Neural crest cell (in vitro differentiated cells): ENCODE data around the gene SEC14L1. TPM values are rescaled to one million over a fixed set of nuclear protein-coding genes. Genes with fewer than 3 reads are reported as not detected.
"Not testable (repeated sequence)": the region's sequence is repeated elsewhere in the genome, so short reads cannot be mapped to it uniquely, and the experiment has no call there.

ENCODE experiments used
- DNase-seq: peaks from one replicate; pipeline ENCODE4 v3.0.0; 2021; ENCODE audit warnings: low read depth, mixed read lengths, low spot score
- H3K27ac Mint-ChIP-seq: one replicate; pipeline ENCODE4 v1.8.0; 2021; ENCODE audit warnings: mild to moderate bottlenecking, mixed read lengths; ENCODE audit not compliant: unreplicated experiment
- H3K27me3 Mint-ChIP-seq: 2 replicates; pipeline ENCODE4 v1.8.0; 2021; ENCODE audit warnings: low read depth, mild to moderate bottlenecking, mixed read lengths
- H3K36me3 Mint-ChIP-seq: 2 replicates; pipeline ENCODE4 v1.8.0; 2021; ENCODE audit warnings: low read depth, mild to moderate bottlenecking, mixed read lengths
- H3K4me1 Mint-ChIP-seq: 2 replicates; pipeline ENCODE4 v1.8.0; 2021; ENCODE audit warnings: mixed read lengths
- H3K4me3 Mint-ChIP-seq: one replicate; pipeline ENCODE4 v1.8.0; 2021; ENCODE audit warnings: mild to moderate bottlenecking, mixed read lengths
- H3K9me3 Mint-ChIP-seq: 2 replicates; pipeline ENCODE4 v1.8.0; 2021; ENCODE audit warnings: mixed read lengths
- CTCF ChIP-seq: fragments of 200-600 bp; sonication (generic); conservative IDR thresholded peaks from 2 replicates; pipeline ENCODE4 v1.5.0; 2021; ENCODE audit warnings: antibody characterized with exemption, mild to moderate bottlenecking
- total RNA-seq: library from RNA; stranded (reverse); gene quantifications from 2 replicates; pipeline ENCODE4 v1.2.1, GENCODE V29; 2021

SEC14L1 gene
- total RNA-seq, 1 donor from 2014 or later, result 108 TPM

- no peak for TF ChIP-seq CTCF
- DNase-seq, result no peak
- H3K9me3 Mint-ChIP-seq, result no peaks in the 10 kb centered on the region
- H3K27ac Mint-ChIP-seq, result no peak overlapping the region
- H3K4me3 Mint-ChIP-seq, result no peak overlapping the region
- no peaks in the 10 kb centered on the region for H3K27me3 Mint-ChIP-seq
- peaks cover 8% of the 10 kb centered on the region for H3K36me3 Mint-ChIP-seq
- peaks cover 74% of the 10 kb centered on the region for H3K4me1 Mint-ChIP-seq
These were observed 10.4 kb downstream of the SEC14L1 start for GRCh38 chr17:77151186-77151585.

DNA sequence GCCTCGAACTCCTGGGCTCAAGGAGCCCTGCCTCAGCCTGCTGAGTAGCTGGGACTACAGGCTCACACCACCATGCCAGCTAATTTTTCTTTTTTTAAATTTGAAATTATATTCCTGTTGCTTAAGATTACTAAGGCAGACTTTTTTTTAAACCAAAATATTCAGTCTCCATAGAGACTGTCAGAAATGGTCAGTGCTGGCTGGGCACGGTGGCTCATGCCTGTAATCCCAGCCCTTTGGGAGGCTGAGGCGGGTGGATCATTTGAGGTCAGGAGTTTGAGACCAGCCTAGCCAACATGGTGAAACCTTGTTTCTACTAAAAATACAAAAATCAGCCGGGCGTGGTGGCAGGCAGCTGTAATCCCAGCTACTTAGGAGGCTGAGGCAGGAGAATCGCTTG, 11.3 kb downstream of the SEC14L1 start:
- not testable (repeated sequence) for H3K27me3 Mint-ChIP-seq, H3K9me3 Mint-ChIP-seq, DNase-seq, H3K27ac Mint-ChIP-seq, H3K36me3 Mint-ChIP-seq, H3K4me3 Mint-ChIP-seq
- H3K4me1 Mint-ChIP-seq, result peaks cover 65% of the 10 kb centered on the region

- Mint-ChIP-seq H3K36me3 (peaks cover 8% of the 10 kb centered on the region), H3K4me1 (peaks cover 57% of the 10 kb centered on the region), H3K27ac (no peak overlapping the region), H3K4me3 (no peak overlapping the region), H3K27me3 (no peaks in the 10 kb centered on the region), H3K9me3 (no peaks in the 10 kb centered on the region)
- no peak for DNase-seq
- no peak for TF ChIP-seq CTCF
These were observed 12.7 kb downstream of the SEC14L1 start for GRCh38 chr17:77153472-77153871.

DNA sequence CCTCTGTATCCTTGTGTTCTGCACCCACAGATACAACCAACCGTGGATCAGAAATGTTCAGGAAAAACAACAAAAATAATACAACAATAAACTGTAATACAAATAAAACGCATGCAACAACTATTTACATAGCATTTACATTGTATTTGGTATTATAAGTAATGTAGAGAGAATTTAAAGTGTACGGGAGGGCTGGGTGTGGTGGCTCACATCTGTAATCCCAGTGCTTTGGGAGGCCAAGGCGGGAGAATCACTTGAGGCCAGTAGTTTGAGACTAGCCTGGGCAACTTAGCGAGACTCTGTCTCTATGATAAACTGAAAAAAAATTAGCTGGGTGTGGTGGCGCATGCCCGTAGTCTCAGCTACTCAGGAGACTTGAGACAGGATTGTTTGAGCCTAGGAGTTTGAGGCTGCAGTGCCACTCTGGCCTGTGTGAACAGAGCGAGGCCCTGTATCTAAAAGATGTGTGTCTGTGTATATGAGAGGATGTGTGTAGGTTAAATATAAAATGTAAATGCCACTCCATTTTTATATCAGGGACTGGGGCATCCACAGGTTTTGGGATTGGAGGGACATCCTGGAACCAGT, 13.3 kb downstream of the SEC14L1 start:
- no peaks in the 10 kb centered on the region for H3K27me3 Mint-ChIP-seq
- H3K36me3 Mint-ChIP-seq, result peaks cover 8% of the 10 kb centered on the region
- H3K4me3 Mint-ChIP-seq, result no peak overlapping the region
- H3K9me3 Mint-ChIP-seq, result no peaks in the 10 kb centered on the region
- peaks cover 50% of the 10 kb centered on the region for H3K4me1 Mint-ChIP-seq
- no peak for TF ChIP-seq CTCF
- no peak overlapping the region for H3K27ac Mint-ChIP-seq
- no peak for DNase-seq

DNA sequence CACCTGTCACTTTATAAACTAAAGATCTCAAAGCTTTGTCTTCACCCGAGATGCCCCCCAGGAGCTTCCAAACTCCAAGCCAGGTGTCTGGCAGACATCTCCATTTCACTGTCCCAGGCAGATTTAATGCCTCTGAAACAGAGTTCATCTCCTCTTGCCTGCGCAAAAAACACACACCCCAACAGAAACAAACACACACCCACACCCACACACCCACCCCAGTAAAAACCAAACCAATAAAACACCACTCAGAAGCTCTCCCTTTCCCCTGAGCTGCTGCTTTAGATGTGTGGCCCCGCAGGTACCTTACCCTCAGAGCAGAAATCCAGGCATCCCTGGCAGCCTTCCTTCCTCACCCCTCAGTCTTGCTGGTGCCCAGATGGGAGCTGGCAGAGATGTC, 14.4 kb downstream of the SEC14L1 start:
- Mint-ChIP-seq H3K27me3 (no peaks in the 10 kb centered on the region), H3K4me1 (peaks cover 50% of the 10 kb centered on the region), H3K9me3 (no peaks in the 10 kb centered on the region), H3K27ac (peak overlapping the region; percentile 79), H3K36me3 (peaks cover 8% of the 10 kb centered on the region), H3K4me3 (no peak overlapping the region)
- no peak for DNase-seq
- TF ChIP-seq CTCF, result no peak

DNA sequence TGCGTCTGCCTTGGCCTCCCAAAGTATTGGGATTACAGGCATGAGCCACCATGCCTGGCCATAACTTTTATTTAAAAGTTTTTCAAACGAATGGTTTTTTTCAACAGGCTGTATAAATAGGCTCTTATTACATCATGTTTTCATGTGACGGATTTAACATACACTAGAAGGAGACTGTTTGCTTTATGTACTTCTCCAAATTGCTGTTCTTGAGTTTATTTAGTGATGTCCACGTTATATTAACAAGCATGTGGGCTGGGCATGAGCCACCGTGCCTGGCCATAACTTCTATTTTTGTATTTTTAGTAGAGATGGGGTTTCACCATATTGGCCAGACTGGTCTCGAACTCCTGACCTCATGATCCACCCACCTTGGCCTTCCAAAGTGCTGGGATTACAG, 17.0 kb downstream of the SEC14L1 start:
- peaks cover 52% of the 10 kb centered on the region for H3K4me1 Mint-ChIP-seq
- H3K36me3 Mint-ChIP-seq, DNase-seq, H3K9me3 Mint-ChIP-seq, H3K27ac Mint-ChIP-seq, H3K27me3 Mint-ChIP-seq, H3K4me3 Mint-ChIP-seq: not testable (repeated sequence)
